Keratinocyte (primary cell): Measurements from ENCODE around the gene XPC.

ENCODE experiments used
- CTCF ChIP-seq, 3 experiments: IDR thresholded peaks in 1 of 3; conservative IDR thresholded peaks in 1 of 3; optimal IDR thresholded peaks in 1 of 3; 2 replicates in 2 of 3; 3 replicates in 1 of 3; pipeline versions ENCODE3 to v1.5.1; 2011; ENCODE audit warnings: low read length in 3 of 3, mild to moderate bottlenecking in 3 of 3, moderate library complexity in 2 of 3, control low read depth in 1 of 3, inconsistent platforms in 1 of 3; ENCODE audit not compliant: insufficient read depth in 2 of 3; ENCODE audit errors: extremely low read depth in 1 of 3
- EZH2 ChIP-seq: IDR thresholded peaks from one replicate; pipeline ENCODE4 v1.6.1; 2012; ENCODE audit warnings: inconsistent platforms, mild to moderate bottlenecking, low read length, moderate library complexity

GRCh38 chr3:14179114-14179465 is 689 bp upstream of the XPC start:
- no peak for TF ChIP-seq EZH2
- no peak for TF ChIP-seq CTCF (optimal IDR thresholded peaks at IDR 0.05 in 1 of 3, IDR thresholded peaks at IDR 0.05 in 1 of 3, conservative IDR thresholded peaks at IDR 0.05 in 1 of 3; ENCODE audit: extremely low read depth in 1 of 3, insufficient read depth in 2 of 3, low read length in 3 of 3)
